Stimulated activated CD8-positive, alpha-beta memory T cell treated with anti-CD3 and anti-CD28 coated beads, Interleukin-12 subunit alpha, Interleukin-12 subunit beta, amount 100 ng/mL, for 24 hours (primary cell): ENCODE data around the gene ME1.
"Not testable (repeated sequence)": the region's sequence is repeated elsewhere in the genome, so short reads cannot be mapped to it uniquely, and the experiment has no call there.

Experiments used
- DNase-seq: peaks from one replicate; pipeline ENCODE4 v3.0.0-alpha.2; 2020; ENCODE audit errors: extremely low read depth

The ME1 gene

GRCh38 chr6:83432636-83433035 is 1.8 kb upstream of the ME1 start:
- DNase-seq: no peak

GRCh38 chr6:83431545-83432155 is 799 bp upstream of the ME1 start:
- no peak for DNase-seq

GRCh38 chr6:83429857-83430610 is 817 bp downstream of the ME1 start:
- DNase-seq: no peak

GRCh38 chr6:83429269-83429668 is 1.6 kb downstream of the ME1 start:
- DNase-seq: no peak

- DNase-seq: no peak
These were observed 6.3 kb downstream of the ME1 start for GRCh38 chr6:83424392-83425018.

GRCh38 chr6:83417880-83418663 is 12.8 kb downstream of the ME1 start:
- no peak for DNase-seq

GRCh38 chr6:83413068-83413467 is 17.8 kb downstream of the ME1 start:
- DNase-seq: no peak

- DNase-seq: no peak
These were observed 19.1 kb downstream of the ME1 start for GRCh38 chr6:83411731-83412130.

GRCh38 chr6:83403191-83403590 is 27.7 kb downstream of the ME1 start:
- DNase-seq: no peak

GRCh38 chr6:83389606-83390005 is 41.2 kb downstream of the ME1 start:
- no peak for DNase-seq

GRCh38 chr6:83385473-83385872 is 45.4 kb downstream of the ME1 start:
- DNase-seq: no peak

- no peak for DNase-seq
These were observed 46.1 kb downstream of the ME1 start for GRCh38 chr6:83384751-83385150.

GRCh38 chr6:83381949-83382348 is 48.9 kb downstream of the ME1 start:
- DNase-seq: no peak

- DNase-seq: no peak
These were observed 52.0 kb downstream of the ME1 start for GRCh38 chr6:83378621-83379388.

GRCh38 chr6:83371423-83371822 is 59.4 kb downstream of the ME1 start:
- no peak for DNase-seq

GRCh38 chr6:83370567-83370966 is 60.3 kb downstream of the ME1 start:
- no peak for DNase-seq

GRCh38 chr6:83369692-83370091 is 61.2 kb downstream of the ME1 start:
- DNase-seq: no peak

- DNase-seq: no peak
These were observed 62.3 kb downstream of the ME1 start for GRCh38 chr6:83368577-83368976.

GRCh38 chr6:83367104-83367503 is 63.7 kb downstream of the ME1 start:
- DNase-seq: no peak

- DNase-seq: no peak
These were observed 64.9 kb downstream of the ME1 start for GRCh38 chr6:83365931-83366330.

GRCh38 chr6:83362349-83362748 is 68.5 kb downstream of the ME1 start:
- not testable (repeated sequence) for DNase-seq

GRCh38 chr6:83359638-83360037 is 71.2 kb downstream of the ME1 start:
- DNase-seq: no peak
